H9 (cell line): ENCODE measurements around the gene TMEM213. TPM values are rescaled to one million over a fixed set of nuclear protein-coding genes. Genes with fewer than 3 reads are reported as not detected.

ENCODE experiments used
- DNase-seq: peaks from one replicate; pipeline ENCODE4 v3.0.0-alpha.2; 2017
- H2AFZ ChIP-seq: one replicate; pipeline ENCODE4 v1.6.1; 2013; ENCODE audit warnings: mild to moderate bottlenecking, low read length, control low read depth, moderate library complexity
- H2AK5ac ChIP-seq: 2 replicates; pipeline ENCODE4 v1.6.1; 2013; ENCODE audit warnings: low read length, control low read depth, mixed read lengths; ENCODE audit not compliant: insufficient read length
- H2BK120ac ChIP-seq: one replicate; pipeline ENCODE4 v1.6.1; 2013; ENCODE audit warnings: low read depth, mild to moderate bottlenecking, low read length, control low read depth, inconsistent platforms; ENCODE audit not compliant: poor library complexity, severe bottlenecking
- H2BK12ac ChIP-seq: 2 replicates; pipeline ENCODE4 v1.6.1; 2013; ENCODE audit warnings: low read length, control low read depth, mixed read lengths, low read depth; ENCODE audit not compliant: insufficient read length
- H2BK15ac ChIP-seq: 2 replicates; pipeline ENCODE4 v1.6.1; 2013; ENCODE audit warnings: low read depth, low read length, control low read depth
- H2BK20ac ChIP-seq: one replicate; pipeline ENCODE4 v1.6.1; 2013; ENCODE audit warnings: low read depth, mild to moderate bottlenecking, low read length, control low read depth, inconsistent platforms; ENCODE audit not compliant: poor library complexity, severe bottlenecking
- H2BK5ac ChIP-seq: 2 replicates; pipeline ENCODE4 v1.6.1; 2013; ENCODE audit warnings: low read length, control low read depth, mixed read lengths; ENCODE audit not compliant: insufficient read length
- H3K14ac ChIP-seq: 2 replicates; pipeline ENCODE4 v1.6.1; 2013; ENCODE audit warnings: low read length, control low read depth; ENCODE audit not compliant: insufficient read depth
- H3K18ac ChIP-seq: 2 replicates; pipeline ENCODE4 v1.6.1; 2013; ENCODE audit warnings: low read depth, mild to moderate bottlenecking, mixed read lengths, low read length, control low read depth; ENCODE audit not compliant: insufficient read length
- H3K23ac ChIP-seq: 2 replicates; pipeline ENCODE4 v1.6.1; 2013; ENCODE audit warnings: low read length, control low read depth, mixed read lengths, low read depth; ENCODE audit not compliant: insufficient read length
- H3K23me2 ChIP-seq: 2 replicates; pipeline ENCODE4 v1.6.1; 2013; ENCODE audit warnings: low read depth, mild to moderate bottlenecking, mixed read lengths, low read length, control low read depth; ENCODE audit not compliant: insufficient read length, poor library complexity, severe bottlenecking
- H3K27ac ChIP-seq: 2 replicates; pipeline ENCODE4 v1.5.1; 2013; ENCODE audit warnings: low read length, control low read depth, mixed read lengths, low read depth; ENCODE audit not compliant: insufficient read length
- H3K27me3 ChIP-seq: 2 replicates; pipeline ENCODE4 v1.6.1; 2013; ENCODE audit warnings: low read length, control low read depth, inconsistent platforms; ENCODE audit not compliant: insufficient read depth
- H3K4ac ChIP-seq: 2 replicates; pipeline ENCODE4 v1.6.1; 2013; ENCODE audit warnings: low read depth, mild to moderate bottlenecking, control low read depth, inconsistent platforms, low read length, moderate library complexity
- H3K4me1 ChIP-seq: 2 replicates; pipeline ENCODE4 v1.6.1; 2013; ENCODE audit warnings: low read length, control low read depth, inconsistent platforms; ENCODE audit not compliant: insufficient read depth
- H3K4me2 ChIP-seq: 2 replicates; pipeline ENCODE4 v1.6.1; 2013; ENCODE audit warnings: low read length, control low read depth, mixed read lengths; ENCODE audit not compliant: insufficient read length, insufficient read depth
- H3K56ac ChIP-seq: 2 replicates; pipeline ENCODE4 v1.6.1; 2013; ENCODE audit warnings: low read depth, mild to moderate bottlenecking, mixed read lengths, low read length, control low read depth; ENCODE audit not compliant: insufficient read length
- H3K79me1 ChIP-seq: 2 replicates; pipeline ENCODE4 v1.6.1; 2013; ENCODE audit warnings: low read depth, mild to moderate bottlenecking, moderate library complexity, low read length, control low read depth, inconsistent platforms; ENCODE audit not compliant: insufficient read depth, poor library complexity, severe bottlenecking
- H3K79me2 ChIP-seq: 2 replicates; pipeline ENCODE4 v1.6.1; 2013; ENCODE audit warnings: low read length, control low read depth, inconsistent platforms; ENCODE audit not compliant: insufficient read depth
- H3K9ac ChIP-seq: 2 replicates; pipeline ENCODE4 v1.6.1; 2013; ENCODE audit warnings: low read length, control low read depth, mixed read lengths; ENCODE audit not compliant: insufficient read length; ENCODE audit errors: extremely low read depth
- H3K9me3 ChIP-seq: one replicate; pipeline ENCODE4 v1.6.1; 2013; ENCODE audit warnings: low read depth, low read length, inconsistent platforms; ENCODE audit not compliant: control insufficient read depth
- H3T11ph ChIP-seq: one replicate; pipeline ENCODE4 v1.6.1; 2013; ENCODE audit warnings: mild to moderate bottlenecking, low read length, control low read depth, inconsistent platforms
- H4K20me1 ChIP-seq: one replicate; pipeline ENCODE4 v1.6.1; 2013; ENCODE audit not compliant: control insufficient read depth, insufficient read length, insufficient read depth
- H4K5ac ChIP-seq: 2 replicates; pipeline ENCODE4 v1.6.1; 2013; ENCODE audit warnings: low read depth, mild to moderate bottlenecking, mixed read lengths, low read length, control low read depth; ENCODE audit not compliant: insufficient read length
- H4K8ac ChIP-seq: replicated peaks from 2 replicates; pipeline ENCODE4 v1.6.1; 2013; ENCODE audit warnings: low read length, control low read depth, mixed read lengths, low read depth; ENCODE audit not compliant: insufficient read length
- H4K91ac ChIP-seq: 2 replicates; pipeline ENCODE4 v1.6.1; 2013; ENCODE audit warnings: low read depth, mild to moderate bottlenecking, moderate library complexity, mixed read lengths, low read length, control low read depth; ENCODE audit not compliant: insufficient read length
- H3K27ac Mint-ChIP-seq, 3 experiments: 2 replicates in 2 of 3; 3 replicates in 1 of 3; pipeline ENCODE4 v1.8.0; 2020 to 2021; ENCODE audit warnings: mixed read lengths in 3 of 3, mild to moderate bottlenecking in 1 of 3, moderate library complexity in 1 of 3
- H3K27me3 Mint-ChIP-seq: 2 replicates; pipeline ENCODE4 v1.8.0; 2021; ENCODE audit warnings: low read depth, mild to moderate bottlenecking, moderate library complexity, mixed read lengths
- H3K36me3 Mint-ChIP-seq, 3 experiments: 2 replicates in 2 of 3; 3 replicates in 1 of 3; pipeline ENCODE4 v1.8.0; 2020 to 2021; ENCODE audit warnings: low read depth in 3 of 3, mixed read lengths in 3 of 3; ENCODE audit not compliant: insufficient read depth in 1 of 3
- H3K4me1 Mint-ChIP-seq, 2 experiments: 2 replicates each; pipeline ENCODE4 v1.8.0; 2020; ENCODE audit warnings: mixed read lengths in 2 of 2
- H3K4me3 Mint-ChIP-seq, 2 experiments: 2 replicates in 1 of 2; 3 replicates in 1 of 2; pipeline ENCODE4 v1.8.0; 2020 to 2021; ENCODE audit warnings: mild to moderate bottlenecking in 2 of 2, mixed read lengths in 2 of 2, moderate library complexity in 1 of 2
- H3K9me3 Mint-ChIP-seq, 2 experiments: 2 replicates in 1 of 2; 3 replicates in 1 of 2; pipeline ENCODE4 v1.8.0; 2020; ENCODE audit warnings: mild to moderate bottlenecking in 2 of 2, mixed read lengths in 2 of 2, moderate library complexity in 1 of 2
- CTCF ChIP-seq: fragments of 200-600 bp; sonication (generic); conservative IDR thresholded peaks from 3 replicates; pipeline ENCODE4 v1.8.0; 2021; ENCODE audit warnings: antibody characterized with exemption, mild to moderate bottlenecking
- WGBS: extraction: QIAGEN DNeasy Blood & Tissue Kit; methylation state at CpG from one replicate; pipeline ENCODE4 v1.1.7; 2013; ENCODE audit warnings: missing lambda C conversion rate, low lambda C conversion rate, mixed read lengths; ENCODE audit not compliant: insufficient read length; ENCODE audit errors: extremely low coverage; 5-methylcytosine and 5-hydroxymethylcytosine counted together
- total RNA-seq: library from RNA; stranded (reverse); gene quantifications from 2 replicates; pipeline ENCODE4 v1.2.1, GENCODE V29; 2021

TMEM213 gene
- total RNA-seq, 1 experiment from 2014 or later: 0.22 TPM

- Mint-ChIP-seq H3K9me3 (peaks cover 9 to 10% of the 10 kb centered on the region in 2 experiments), H3K4me3 (no peak overlapping the region), H3K36me3 (peaks cover 58 to 63% (median 61%) of the 10 kb centered on the region in 3 experiments), H3K4me1 (peaks cover 35% of the 10 kb centered on the region in 2 experiments), H3K27ac (peak overlapping the region in 2 of 3 experiments; percentile 36 to 92; a peak in 2 of 7 replicates), H3K27me3 (no peaks in the 10 kb centered on the region)
- H3K9ac ChIP-seq: no peak overlapping the region
- no peak overlapping the region for H2AFZ ChIP-seq
- H3T11ph ChIP-seq: no peak overlapping the region
- H2BK12ac ChIP-seq: no peak overlapping the region
- H3K4ac ChIP-seq: no peak overlapping the region
- no peak overlapping the region for H3K18ac ChIP-seq
- no peaks in the 10 kb centered on the region for H4K20me1 ChIP-seq
- H3K4me2 ChIP-seq: no peak overlapping the region
- TF ChIP-seq CTCF: no peak
- H4K91ac ChIP-seq: no peak overlapping the region
- H3K27ac ChIP-seq: no peak overlapping the region
- no peak overlapping the region for H2BK5ac ChIP-seq
- no peak overlapping the region for H4K8ac ChIP-seq
- H3K14ac ChIP-seq: no peak overlapping the region
- no peak overlapping the region for H4K5ac ChIP-seq
- H2AK5ac ChIP-seq: no peak overlapping the region
- H3K23me2 ChIP-seq: no peaks in the 10 kb centered on the region
- H2BK15ac ChIP-seq: no peak overlapping the region
- H3K4me1 ChIP-seq: peaks cover 2% of the 10 kb centered on the region; the same call in 1 of the 2 replicates
- DNase-seq: no peak
- WGBS: no CpG with 5 or more reads among the region's 5 CpGs
- no peak overlapping the region for H2BK20ac ChIP-seq
- H3K56ac ChIP-seq: no peak overlapping the region
- H3K9me3 ChIP-seq: no peaks in the 10 kb centered on the region
- no peak overlapping the region for H3K23ac ChIP-seq
- no peak overlapping the region for H2BK120ac ChIP-seq
- H3K79me2 ChIP-seq: no peaks in the 10 kb centered on the region
- H3K79me1 ChIP-seq: no peaks in the 10 kb centered on the region
- no peaks in the 10 kb centered on the region for H3K27me3 ChIP-seq
These were observed 56.4 kb downstream of the TMEM213 start for GRCh38 chr7:138854115-138854645.
